ENCODE results near the gene GBP7.

The GBP7 gene

GRCh38 chr1:89125240-89125912 lies 50.4 kb downstream of the GBP7 start:
- no peak for DNase-seq (ENCODE audit: low read depth in 2 of 2, low spot score in 1 of 2)

GRCh38 chr1:89121641-89122040 lies 54.2 kb downstream of the GBP7 start:
- DNase-seq (ENCODE audit: low read depth in 2 of 2, low spot score in 1 of 2), result no peak

DNA sequence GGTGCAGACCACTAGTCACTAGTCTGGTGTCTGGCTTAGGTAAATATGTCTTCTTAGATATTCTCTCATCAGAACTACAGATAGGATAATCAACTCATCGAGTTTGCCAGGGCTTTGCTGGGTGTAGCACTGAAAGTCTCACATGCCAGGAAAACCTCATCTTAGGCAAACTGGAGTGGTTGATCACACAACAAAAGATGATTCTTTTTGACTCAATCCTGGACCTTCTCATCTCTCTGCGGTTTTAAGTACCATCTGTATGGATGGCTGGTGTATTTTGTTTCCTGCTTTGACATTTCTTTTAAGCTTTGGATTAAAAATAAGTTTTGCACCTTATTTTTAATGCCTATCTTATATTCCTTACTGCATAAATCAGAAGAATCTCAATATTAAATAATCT lies 61.1 kb downstream of the GBP7 start:
- no peak for DNase-seq (ENCODE audit: low read depth in 2 of 2, low spot score in 1 of 2)

DNA sequence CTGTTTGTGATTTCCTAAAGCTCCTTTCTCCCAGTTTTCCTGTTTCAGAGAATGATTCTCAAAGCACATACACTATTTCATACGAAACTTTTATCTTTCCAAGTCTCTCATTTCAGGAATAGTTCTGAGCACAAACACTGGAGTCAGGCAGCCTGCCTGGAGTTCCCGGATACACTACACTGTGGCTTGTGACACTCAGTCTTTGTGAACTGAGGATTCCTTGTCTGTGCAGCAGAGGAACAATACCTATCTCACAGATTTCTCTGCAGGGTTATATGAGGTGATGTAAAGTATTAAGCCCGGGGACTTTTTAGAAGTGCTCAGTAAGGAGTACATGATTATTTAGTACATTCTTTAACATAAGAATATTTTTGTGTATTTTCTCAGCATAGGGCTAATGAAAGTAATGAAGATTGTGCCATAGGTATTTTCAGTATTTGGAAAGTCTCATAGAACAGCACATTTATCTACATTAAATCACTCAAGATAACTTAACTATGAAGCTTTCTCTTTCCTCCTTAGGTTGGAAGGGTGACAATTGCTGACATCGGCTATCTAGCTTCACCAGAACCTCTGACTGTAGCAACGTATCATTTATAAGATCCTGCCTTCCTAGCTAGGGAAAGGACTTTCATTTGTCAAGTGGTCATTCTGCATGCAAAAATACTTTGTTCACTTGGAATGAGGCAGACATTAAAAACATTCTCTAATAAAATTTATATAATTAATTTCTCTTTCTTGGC lies 62.8 kb downstream of the GBP7 start:
- DNase-seq (ENCODE audit: low read depth in 2 of 2, low spot score in 1 of 2), result no peak

- DNase-seq (ENCODE audit: low read depth in 2 of 2, low spot score in 1 of 2), result no peak
These were observed 71.1 kb downstream of the GBP7 start for GRCh38 chr1:89104687-89105086.

GRCh38 chr1:89104147-89104546 lies 71.7 kb downstream of the GBP7 start:
- DNase-seq (ENCODE audit: low read depth in 2 of 2, low spot score in 1 of 2), result no peak

DNA sequence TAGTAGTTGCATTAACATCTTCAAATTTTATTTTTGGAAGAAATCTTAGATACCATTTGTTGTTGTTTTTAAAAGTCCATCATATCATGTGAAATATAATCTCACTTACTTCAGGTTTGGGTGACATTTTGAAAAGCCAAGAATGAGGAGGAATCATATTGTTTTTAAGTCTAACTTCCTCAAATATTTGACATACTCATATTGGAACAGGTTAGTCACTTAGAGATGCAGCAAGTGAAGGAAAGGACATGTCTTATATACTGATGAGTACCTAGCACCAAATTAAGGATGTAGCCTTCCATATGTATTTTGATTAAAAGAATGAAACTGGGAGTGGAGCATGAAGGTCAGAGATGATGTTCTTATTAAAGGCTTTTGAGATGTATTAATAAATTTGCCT lies 73.8 kb downstream of the GBP7 start:
- no peak for DNase-seq (ENCODE audit: low read depth in 2 of 2, low spot score in 1 of 2)

- no peak for DNase-seq (ENCODE audit: low read depth in 2 of 2, low spot score in 1 of 2)
These were observed 75.4 kb downstream of the GBP7 start for GRCh38 chr1:89100412-89100811.

- DNase-seq (ENCODE audit: low read depth in 2 of 2, low spot score in 1 of 2), result no peak
These were observed 76.9 kb downstream of the GBP7 start for GRCh38 chr1:89098857-89099256.

- DNase-seq (ENCODE audit: low read depth in 2 of 2, low spot score in 1 of 2), result no peak
These were observed 80.1 kb downstream of the GBP7 start for GRCh38 chr1:89095737-89096136.

DNA sequence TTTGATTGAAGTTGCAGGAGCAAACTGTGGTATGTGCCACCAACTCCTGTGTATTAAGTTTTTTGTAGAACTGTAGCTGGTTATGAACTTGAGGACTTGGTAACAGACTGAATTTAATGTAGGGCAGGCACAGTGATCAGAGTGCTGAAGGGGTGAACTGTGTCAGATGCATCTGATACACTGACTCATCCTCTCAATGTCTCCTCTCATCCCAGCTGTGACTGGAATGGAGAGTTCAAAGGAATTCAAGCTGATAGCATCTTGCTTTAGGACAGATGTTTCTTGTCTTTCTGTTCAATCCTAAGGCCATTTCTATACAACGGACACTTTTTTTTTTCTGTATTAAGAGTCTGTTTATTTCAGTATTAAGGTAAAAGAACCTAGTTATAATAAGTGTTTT lies 85.8 kb downstream of the GBP7 start:
- DNase-seq (ENCODE audit: low read depth in 2 of 2, low spot score in 1 of 2), result no peak

- DNase-seq (ENCODE audit: low read depth in 2 of 2, low spot score in 1 of 2), result no peak
These were observed 87.2 kb downstream of the GBP7 start for GRCh38 chr1:89088572-89088971.

DNA sequence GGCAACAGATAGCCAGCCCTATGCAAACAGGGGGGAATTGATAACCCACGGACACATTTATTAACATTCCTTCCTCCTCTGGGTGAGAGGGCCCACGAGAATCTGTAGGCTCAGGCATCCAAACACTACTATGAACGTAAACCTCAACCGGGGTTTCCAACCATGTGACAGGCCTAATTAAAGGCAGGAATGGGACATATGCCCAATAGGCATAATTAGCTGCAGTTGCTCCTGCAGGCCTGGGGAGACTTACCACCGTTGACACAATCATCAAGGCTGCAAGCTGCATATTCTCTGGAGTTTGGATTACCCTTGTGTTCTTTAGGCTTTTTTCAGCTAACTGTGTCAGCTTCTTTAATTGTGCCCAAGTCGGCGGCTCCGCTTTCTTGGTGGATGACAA lies 88.6 kb downstream of the GBP7 start:
- DNase-seq (ENCODE audit: low read depth in 2 of 2, low spot score in 1 of 2), result no peak

GRCh38 chr1:89085781-89086180 lies 90.0 kb downstream of the GBP7 start:
- no peak for DNase-seq (ENCODE audit: low read depth in 2 of 2, low spot score in 1 of 2)

Measured in stimulated activated CD8-positive, alpha-beta memory T cell treated with anti-CD3 and anti-CD28 coated beads, Interleukin-4, amount 100 ng/mL, for 1 hour (primary cell).